GM18868 (cell line): ENCODE results near the gene MYO1C.
"Not testable (repeated sequence)": the region's sequence is repeated elsewhere in the genome, so short reads cannot be mapped to it uniquely, and the experiment has no call there.

Experiments used
- ATAC-seq: cut with Tn5 transposase; IDR thresholded peaks from one replicate; pipeline ENCODE4 v1.9.1; 2021; ENCODE audit warnings: mild to moderate bottlenecking, moderate library complexity; ENCODE audit not compliant: unreplicated experiment

Gene MYO1C

GRCh38 chr17:1509290-1509881 is 16.9 kb upstream of the MYO1C start:
- no peak for ATAC-seq

GRCh38 chr17:1508709-1509108 is 16.2 kb upstream of the MYO1C start:
- not testable (repeated sequence) for ATAC-seq

GRCh38 chr17:1506649-1507267 is 14.3 kb upstream of the MYO1C start:
- no peak for ATAC-seq

GRCh38 chr17:1505586-1505985 is 13.1 kb upstream of the MYO1C start:
- ATAC-seq: no peak

GRCh38 chr17:1504866-1505265 is 12.4 kb upstream of the MYO1C start:
- no peak for ATAC-seq

- ATAC-seq: no peak
Measured at GRCh38 chr17:1503699-1504098, 11.2 kb upstream of the MYO1C start.

GRCh38 chr17:1498869-1499268 is 6.4 kb upstream of the MYO1C start:
- no peak for ATAC-seq

GRCh38 chr17:1498233-1498632 is 5.7 kb upstream of the MYO1C start:
- no peak for ATAC-seq

GRCh38 chr17:1497831-1498230 is 5.3 kb upstream of the MYO1C start:
- no peak for ATAC-seq

- no peak for ATAC-seq
Measured at GRCh38 chr17:1496869-1497268, 4.4 kb upstream of the MYO1C start.

- no peak for ATAC-seq
Measured at GRCh38 chr17:1495265-1495989, 2.9 kb upstream of the MYO1C start.

GRCh38 chr17:1494736-1495253 is 2.3 kb upstream of the MYO1C start:
- ATAC-seq: no peak

- ATAC-seq: no peak
Measured at GRCh38 chr17:1494203-1494602, 1.7 kb upstream of the MYO1C start.

- ATAC-seq: no peak
Measured at GRCh38 chr17:1493291-1493980, 950 bp upstream of the MYO1C start.

- ATAC-seq: peak; percentile 45
Measured at GRCh38 chr17:1491443-1492248, 840 bp downstream of the MYO1C start.

GRCh38 chr17:1490643-1491442 is 1.6 kb downstream of the MYO1C start:
- ATAC-seq: peak; percentile 46

GRCh38 chr17:1488826-1489270 is 3.6 kb downstream of the MYO1C start:
- ATAC-seq: no peak

- ATAC-seq: no peak
Measured at GRCh38 chr17:1487939-1488825, 4.3 kb downstream of the MYO1C start.
